H9 (cell line): ENCODE measurements around the gene JAK1. TPM values are rescaled to one million over a fixed set of nuclear protein-coding genes. Genes with fewer than 3 reads are reported as not detected.

Experiments
- DNase-seq: peaks from one replicate; pipeline ENCODE4 v3.0.0-alpha.2; 2017
- H2AFZ ChIP-seq: one replicate; pipeline ENCODE4 v1.6.1; 2013; ENCODE audit warnings: mild to moderate bottlenecking, low read length, control low read depth, moderate library complexity
- H2AK5ac ChIP-seq: 2 replicates; pipeline ENCODE4 v1.6.1; 2013; ENCODE audit warnings: low read length, control low read depth, mixed read lengths; ENCODE audit not compliant: insufficient read length
- H2BK120ac ChIP-seq: one replicate; pipeline ENCODE4 v1.6.1; 2013; ENCODE audit warnings: low read depth, mild to moderate bottlenecking, low read length, control low read depth, inconsistent platforms; ENCODE audit not compliant: poor library complexity, severe bottlenecking
- H2BK12ac ChIP-seq: 2 replicates; pipeline ENCODE4 v1.6.1; 2013; ENCODE audit warnings: low read length, control low read depth, mixed read lengths, low read depth; ENCODE audit not compliant: insufficient read length
- H2BK15ac ChIP-seq: 2 replicates; pipeline ENCODE4 v1.6.1; 2013; ENCODE audit warnings: low read depth, low read length, control low read depth
- H2BK20ac ChIP-seq: one replicate; pipeline ENCODE4 v1.6.1; 2013; ENCODE audit warnings: low read depth, mild to moderate bottlenecking, low read length, control low read depth, inconsistent platforms; ENCODE audit not compliant: poor library complexity, severe bottlenecking
- H2BK5ac ChIP-seq: 2 replicates; pipeline ENCODE4 v1.6.1; 2013; ENCODE audit warnings: low read length, control low read depth, mixed read lengths; ENCODE audit not compliant: insufficient read length
- H3K14ac ChIP-seq: 2 replicates; pipeline ENCODE4 v1.6.1; 2013; ENCODE audit warnings: low read length, control low read depth; ENCODE audit not compliant: insufficient read depth
- H3K18ac ChIP-seq: 2 replicates; pipeline ENCODE4 v1.6.1; 2013; ENCODE audit warnings: low read depth, mild to moderate bottlenecking, mixed read lengths, low read length, control low read depth; ENCODE audit not compliant: insufficient read length
- H3K23ac ChIP-seq: 2 replicates; pipeline ENCODE4 v1.6.1; 2013; ENCODE audit warnings: low read length, control low read depth, mixed read lengths, low read depth; ENCODE audit not compliant: insufficient read length
- H3K23me2 ChIP-seq: 2 replicates; pipeline ENCODE4 v1.6.1; 2013; ENCODE audit warnings: low read depth, mild to moderate bottlenecking, mixed read lengths, low read length, control low read depth; ENCODE audit not compliant: insufficient read length, poor library complexity, severe bottlenecking
- H3K27ac ChIP-seq: 2 replicates; pipeline ENCODE4 v1.5.1; 2013; ENCODE audit warnings: low read length, control low read depth, mixed read lengths, low read depth; ENCODE audit not compliant: insufficient read length
- H3K27me3 ChIP-seq: 2 replicates; pipeline ENCODE4 v1.6.1; 2013; ENCODE audit warnings: low read length, control low read depth, inconsistent platforms; ENCODE audit not compliant: insufficient read depth
- H3K4ac ChIP-seq: 2 replicates; pipeline ENCODE4 v1.6.1; 2013; ENCODE audit warnings: low read depth, mild to moderate bottlenecking, control low read depth, inconsistent platforms, low read length, moderate library complexity
- H3K4me1 ChIP-seq: 2 replicates; pipeline ENCODE4 v1.6.1; 2013; ENCODE audit warnings: low read length, control low read depth, inconsistent platforms; ENCODE audit not compliant: insufficient read depth
- H3K4me2 ChIP-seq: 2 replicates; pipeline ENCODE4 v1.6.1; 2013; ENCODE audit warnings: low read length, control low read depth, mixed read lengths; ENCODE audit not compliant: insufficient read length, insufficient read depth
- H3K56ac ChIP-seq: 2 replicates; pipeline ENCODE4 v1.6.1; 2013; ENCODE audit warnings: low read depth, mild to moderate bottlenecking, mixed read lengths, low read length, control low read depth; ENCODE audit not compliant: insufficient read length
- H3K79me1 ChIP-seq: 2 replicates; pipeline ENCODE4 v1.6.1; 2013; ENCODE audit warnings: low read depth, mild to moderate bottlenecking, moderate library complexity, low read length, control low read depth, inconsistent platforms; ENCODE audit not compliant: insufficient read depth, poor library complexity, severe bottlenecking
- H3K79me2 ChIP-seq: 2 replicates; pipeline ENCODE4 v1.6.1; 2013; ENCODE audit warnings: low read length, control low read depth, inconsistent platforms; ENCODE audit not compliant: insufficient read depth
- H3K9ac ChIP-seq: 2 replicates; pipeline ENCODE4 v1.6.1; 2013; ENCODE audit warnings: low read length, control low read depth, mixed read lengths; ENCODE audit not compliant: insufficient read length; ENCODE audit errors: extremely low read depth
- H3K9me3 ChIP-seq: one replicate; pipeline ENCODE4 v1.6.1; 2013; ENCODE audit warnings: low read depth, low read length, inconsistent platforms; ENCODE audit not compliant: control insufficient read depth
- H3T11ph ChIP-seq: one replicate; pipeline ENCODE4 v1.6.1; 2013; ENCODE audit warnings: mild to moderate bottlenecking, low read length, control low read depth, inconsistent platforms
- H4K20me1 ChIP-seq: one replicate; pipeline ENCODE4 v1.6.1; 2013; ENCODE audit not compliant: control insufficient read depth, insufficient read length, insufficient read depth
- H4K5ac ChIP-seq: 2 replicates; pipeline ENCODE4 v1.6.1; 2013; ENCODE audit warnings: low read depth, mild to moderate bottlenecking, mixed read lengths, low read length, control low read depth; ENCODE audit not compliant: insufficient read length
- H4K8ac ChIP-seq: replicated peaks from 2 replicates; pipeline ENCODE4 v1.6.1; 2013; ENCODE audit warnings: low read length, control low read depth, mixed read lengths, low read depth; ENCODE audit not compliant: insufficient read length
- H4K91ac ChIP-seq: 2 replicates; pipeline ENCODE4 v1.6.1; 2013; ENCODE audit warnings: low read depth, mild to moderate bottlenecking, moderate library complexity, mixed read lengths, low read length, control low read depth; ENCODE audit not compliant: insufficient read length
- H3K27ac Mint-ChIP-seq, 3 experiments: 2 replicates in 2 of 3; 3 replicates in 1 of 3; pipeline ENCODE4 v1.8.0; 2020 to 2021; ENCODE audit warnings: mixed read lengths in 3 of 3, mild to moderate bottlenecking in 1 of 3, moderate library complexity in 1 of 3
- H3K27me3 Mint-ChIP-seq: 2 replicates; pipeline ENCODE4 v1.8.0; 2021; ENCODE audit warnings: low read depth, mild to moderate bottlenecking, moderate library complexity, mixed read lengths
- H3K36me3 Mint-ChIP-seq, 3 experiments: 2 replicates in 2 of 3; 3 replicates in 1 of 3; pipeline ENCODE4 v1.8.0; 2020 to 2021; ENCODE audit warnings: low read depth in 3 of 3, mixed read lengths in 3 of 3; ENCODE audit not compliant: insufficient read depth in 1 of 3
- H3K4me1 Mint-ChIP-seq, 2 experiments: 2 replicates each; pipeline ENCODE4 v1.8.0; 2020; ENCODE audit warnings: mixed read lengths in 2 of 2
- H3K4me3 Mint-ChIP-seq, 2 experiments: 2 replicates in 1 of 2; 3 replicates in 1 of 2; pipeline ENCODE4 v1.8.0; 2020 to 2021; ENCODE audit warnings: mild to moderate bottlenecking in 2 of 2, mixed read lengths in 2 of 2, moderate library complexity in 1 of 2
- H3K9me3 Mint-ChIP-seq, 2 experiments: 2 replicates in 1 of 2; 3 replicates in 1 of 2; pipeline ENCODE4 v1.8.0; 2020; ENCODE audit warnings: mild to moderate bottlenecking in 2 of 2, mixed read lengths in 2 of 2, moderate library complexity in 1 of 2
- WGBS: extraction: QIAGEN DNeasy Blood & Tissue Kit; methylation state at CpG from one replicate; pipeline ENCODE4 v1.1.7; 2013; ENCODE audit warnings: missing lambda C conversion rate, low lambda C conversion rate, mixed read lengths; ENCODE audit not compliant: insufficient read length; ENCODE audit errors: extremely low coverage; 5-methylcytosine and 5-hydroxymethylcytosine counted together
- total RNA-seq: library from RNA; stranded (reverse); gene quantifications from 2 replicates; pipeline ENCODE4 v1.2.1, GENCODE V29; 2021
- TF ChIP-seq, protein P1 (sequence below): fragments of 200-600 bp; sonication (generic); conservative IDR thresholded peaks from 3 replicates; pipeline ENCODE4 v1.8.0; 2021; ENCODE audit warnings: antibody characterized with exemption, mild to moderate bottlenecking

The JAK1 gene
- total RNA-seq, 1 experiment from 2014 or later, result 12.8 TPM

- Histone ChIP-seq H3K9ac (no peak overlapping the region), H3K27ac (no peak overlapping the region)
These were observed 3.9 kb downstream of the JAK1 start for GRCh38 chr1:64962441-64962840.

More at GRCh38 chr1:64962441-64962840, 3.9 kb downstream of the JAK1 start:
- Mint-ChIP-seq H3K36me3 (peaks cover 0 to 2% (median 0%) of the 10 kb centered on the region in 3 experiments; a peak in 1 of 7 replicates), H3K4me3 (no peak overlapping the region), H3K4me1 (peaks cover 29 to 31% of the 10 kb centered on the region in 2 experiments), H3K9me3 (no peaks in the 10 kb centered on the region), H3K27ac (no peak overlapping the region), H3K27me3 (peaks cover 28% of the 10 kb centered on the region)
- no peak overlapping the region for H4K8ac ChIP-seq
- H3K23me2 ChIP-seq, result peaks cover 8% of the 10 kb centered on the region
- H3K4ac ChIP-seq, result no peak overlapping the region
- no peak overlapping the region for H2BK20ac ChIP-seq
- no peak overlapping the region for H2AFZ ChIP-seq
- no peak overlapping the region for H4K5ac ChIP-seq
- no peaks in the 10 kb centered on the region for H3K79me1 ChIP-seq
- H3K23ac ChIP-seq, result no peak overlapping the region
- H3K4me1 ChIP-seq, result peaks cover 5% of the 10 kb centered on the region; the same call in 1 of the 2 replicates
- H3K14ac ChIP-seq, result no peak overlapping the region
- H2AK5ac ChIP-seq, result no peak overlapping the region
- no CpG with 5 or more reads among the region's 7 CpGs for WGBS
- H3K4me2 ChIP-seq, result no peak overlapping the region
- H3K56ac ChIP-seq, result no peak overlapping the region
- no peak overlapping the region for H2BK12ac ChIP-seq
- H2BK15ac ChIP-seq, result no peak overlapping the region
- TF ChIP-seq, protein P1, sequence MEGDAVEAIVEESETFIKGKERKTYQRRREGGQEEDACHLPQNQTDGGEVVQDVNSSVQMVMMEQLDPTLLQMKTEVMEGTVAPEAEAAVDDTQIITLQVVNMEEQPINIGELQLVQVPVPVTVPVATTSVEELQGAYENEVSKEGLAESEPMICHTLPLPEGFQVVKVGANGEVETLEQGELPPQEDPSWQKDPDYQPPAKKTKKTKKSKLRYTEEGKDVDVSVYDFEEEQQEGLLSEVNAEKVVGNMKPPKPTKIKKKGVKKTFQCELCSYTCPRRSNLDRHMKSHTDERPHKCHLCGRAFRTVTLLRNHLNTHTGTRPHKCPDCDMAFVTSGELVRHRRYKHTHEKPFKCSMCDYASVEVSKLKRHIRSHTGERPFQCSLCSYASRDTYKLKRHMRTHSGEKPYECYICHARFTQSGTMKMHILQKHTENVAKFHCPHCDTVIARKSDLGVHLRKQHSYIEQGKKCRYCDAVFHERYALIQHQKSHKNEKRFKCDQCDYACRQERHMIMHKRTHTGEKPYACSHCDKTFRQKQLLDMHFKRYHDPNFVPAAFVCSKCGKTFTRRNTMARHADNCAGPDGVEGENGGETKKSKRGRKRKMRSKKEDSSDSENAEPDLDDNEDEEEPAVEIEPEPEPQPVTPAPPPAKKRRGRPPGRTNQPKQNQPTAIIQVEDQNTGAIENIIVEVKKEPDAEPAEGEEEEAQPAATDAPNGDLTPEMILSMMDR, result no peak
- no peak overlapping the region for H3T11ph ChIP-seq
- H4K20me1 ChIP-seq, result no peaks in the 10 kb centered on the region
- no peak overlapping the region for H3K18ac ChIP-seq
- H4K91ac ChIP-seq, result no peak overlapping the region
- H2BK120ac ChIP-seq, result no peak overlapping the region
- H2BK5ac ChIP-seq, result no peak overlapping the region
- DNase-seq, result no peak
- peaks cover 2% of the 10 kb centered on the region; the same call in 1 of the 2 replicates for H3K27me3 ChIP-seq
- H3K79me2 ChIP-seq, result peaks cover 2% of the 10 kb centered on the region; the same call in 1 of the 2 replicates
- no peaks in the 10 kb centered on the region for H3K9me3 ChIP-seq
